Stimulated activated CD8-positive, alpha-beta memory T cell treated with anti-CD3 and anti-CD28 coated beads, Interleukin-4, amount 100 ng/mL, for 1 hour (primary cell): ENCODE measurements around the gene GRAMD1B.
"Not testable (repeated sequence)": the region's sequence is repeated elsewhere in the genome, so short reads cannot be mapped to it uniquely, and the experiment has no call there.

Source experiments
- DNase-seq, 2 donors: peaks; one replicate each; pipeline ENCODE4 v3.0.0-alpha.2; 2020; ENCODE audit warnings: low read depth in 2 of 2, low spot score in 1 of 2

The GRAMD1B gene

DNA sequence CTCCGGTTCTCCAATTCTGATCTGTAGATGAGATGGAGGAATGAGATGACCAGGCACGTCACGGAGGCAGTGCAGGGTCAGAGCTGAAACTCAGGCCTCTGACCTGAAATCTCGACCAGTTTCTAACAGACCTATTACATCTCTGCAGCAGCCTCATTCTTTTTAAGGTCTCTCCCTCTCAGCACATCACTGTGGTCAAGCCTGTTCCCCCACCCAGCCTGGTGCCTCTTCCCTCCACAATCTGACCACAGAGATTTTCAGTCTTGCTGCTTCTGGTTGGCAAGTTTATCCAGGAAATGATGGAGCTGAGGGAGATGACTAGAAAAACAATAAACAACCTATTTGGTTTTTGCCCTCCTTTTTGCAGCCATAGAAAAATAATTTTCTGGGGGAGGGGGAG is 9.5 kb downstream of the GRAMD1B start:
- DNase-seq = no peak

DNA sequence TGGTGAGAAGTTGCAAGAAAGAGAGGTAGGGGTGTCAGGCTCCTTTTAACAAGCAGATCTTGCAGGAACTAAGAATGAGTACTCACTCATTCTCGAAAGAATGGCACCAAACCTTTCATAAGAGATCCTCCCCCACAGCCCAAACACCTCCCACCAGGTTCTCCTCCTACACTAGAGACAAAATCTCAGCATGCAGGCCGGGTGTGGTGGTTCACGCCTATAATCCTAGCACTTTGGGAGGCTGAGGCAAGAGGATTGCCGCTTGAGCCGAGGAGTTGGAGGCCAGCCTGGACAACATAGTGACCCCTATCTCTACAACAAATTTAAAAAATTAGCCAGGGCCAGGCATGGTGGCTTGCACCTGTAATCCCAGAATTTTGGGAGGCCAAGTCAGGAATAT is 11.1 kb downstream of the GRAMD1B start:
- no peak for DNase-seq

GRCh38 chr11:123443851-123444623 is 14.0 kb downstream of the GRAMD1B start:
- DNase-seq = no peak

- DNase-seq = no peak
Measured at GRCh38 chr11:123448823-123449222, 18.8 kb downstream of the GRAMD1B start.

DNA sequence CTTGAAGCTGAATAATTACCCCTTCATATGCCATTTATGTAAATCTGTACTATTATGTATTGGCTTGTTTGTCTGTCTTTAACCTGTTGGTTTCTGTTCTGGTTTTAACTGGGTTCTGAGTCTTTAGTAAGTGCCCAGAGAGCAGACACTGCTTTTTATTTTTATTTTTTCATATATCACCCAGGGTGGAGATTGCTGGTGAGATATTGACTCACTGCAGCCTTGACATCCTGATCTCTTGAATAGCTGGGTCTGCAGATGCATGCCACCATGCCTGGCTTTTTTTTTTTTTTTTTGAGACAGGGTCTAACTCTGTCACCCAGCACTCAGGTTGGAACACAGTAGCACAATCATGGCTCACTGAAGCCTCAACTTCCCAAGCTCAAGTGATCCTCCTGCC is 19.4 kb downstream of the GRAMD1B start:
- no peak for DNase-seq

DNA sequence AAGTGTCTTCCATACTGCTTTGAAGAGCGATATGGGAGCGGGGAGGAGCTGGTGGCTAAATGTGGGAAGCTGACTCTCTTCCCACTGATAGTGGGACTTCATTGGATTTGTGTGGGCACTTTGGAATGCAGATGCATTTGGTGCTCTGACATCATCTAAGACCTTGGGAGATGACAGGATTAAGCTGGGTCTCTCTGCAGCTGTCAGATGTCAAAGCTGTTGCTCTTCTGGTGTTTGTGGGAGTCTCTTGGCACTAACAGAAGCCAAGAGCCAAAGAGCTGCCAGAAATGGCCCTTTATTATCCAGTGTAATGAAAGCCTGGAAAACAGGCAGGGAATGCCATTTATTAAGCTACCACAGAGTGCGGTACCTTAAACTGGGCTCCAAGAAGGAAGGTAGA is 20.6 kb downstream of the GRAMD1B start:
- DNase-seq = no peak

GRCh38 chr11:123451183-123451781 is 21.2 kb downstream of the GRAMD1B start:
- DNase-seq = no peak

- no peak for DNase-seq
Measured at GRCh38 chr11:123452794-123453193, 22.7 kb downstream of the GRAMD1B start.

DNA sequence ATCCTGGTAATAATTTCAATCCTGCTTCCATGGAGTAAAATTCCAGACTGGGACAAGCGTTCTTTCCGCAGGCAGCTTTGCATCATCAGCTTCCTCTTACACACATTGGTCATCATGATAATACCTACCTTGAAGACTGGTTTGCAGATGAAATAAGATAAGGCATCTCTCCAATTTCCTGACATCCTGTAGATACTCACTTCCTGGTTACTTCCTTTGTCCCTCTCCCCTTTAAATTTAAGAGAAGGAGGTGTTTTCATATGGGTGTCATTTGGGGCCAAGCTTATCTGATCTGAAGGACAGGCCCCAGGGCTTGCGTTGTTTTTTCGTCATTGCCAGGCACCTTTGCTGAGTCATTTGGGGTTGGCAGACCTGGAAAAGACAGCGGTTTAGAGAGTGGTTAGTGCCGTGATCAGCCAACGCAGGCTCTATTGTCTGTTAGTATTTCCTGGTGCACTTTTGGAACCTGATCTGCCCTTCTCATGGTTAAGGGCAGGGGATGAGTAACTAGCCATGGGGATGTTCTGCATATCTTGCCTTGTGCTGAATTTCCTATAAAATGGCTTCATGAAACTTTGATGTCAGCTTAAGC is 24.1 kb downstream of the GRAMD1B start:
- peak in 1 of 2 donors; percentile 9 for DNase-seq

- DNase-seq = no peak
Measured at GRCh38 chr11:123454796-123455195, 24.7 kb downstream of the GRAMD1B start.

DNA sequence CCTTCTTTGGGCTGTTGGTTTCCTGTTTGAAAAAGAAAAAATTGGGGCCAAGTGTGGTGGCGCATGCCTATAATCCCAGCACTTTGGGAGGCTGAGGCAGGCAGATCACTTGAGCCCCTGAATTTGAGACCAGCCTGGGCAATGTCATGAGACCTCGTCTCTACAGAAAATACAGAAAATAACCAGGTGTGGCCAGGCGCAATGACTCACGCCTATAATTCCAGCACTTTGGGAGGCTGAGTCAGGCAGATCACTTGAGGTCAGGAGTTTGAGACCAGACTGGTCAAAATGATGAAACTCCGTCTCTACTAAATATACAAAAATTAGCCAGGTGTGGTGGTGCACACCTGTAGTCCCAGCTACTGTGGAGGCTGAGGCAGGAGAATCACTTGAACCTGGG is 26.4 kb downstream of the GRAMD1B start:
- DNase-seq = not testable (repeated sequence)

- no peak for DNase-seq
Measured at GRCh38 chr11:123457187-123457770, 27.2 kb downstream of the GRAMD1B start.

DNA sequence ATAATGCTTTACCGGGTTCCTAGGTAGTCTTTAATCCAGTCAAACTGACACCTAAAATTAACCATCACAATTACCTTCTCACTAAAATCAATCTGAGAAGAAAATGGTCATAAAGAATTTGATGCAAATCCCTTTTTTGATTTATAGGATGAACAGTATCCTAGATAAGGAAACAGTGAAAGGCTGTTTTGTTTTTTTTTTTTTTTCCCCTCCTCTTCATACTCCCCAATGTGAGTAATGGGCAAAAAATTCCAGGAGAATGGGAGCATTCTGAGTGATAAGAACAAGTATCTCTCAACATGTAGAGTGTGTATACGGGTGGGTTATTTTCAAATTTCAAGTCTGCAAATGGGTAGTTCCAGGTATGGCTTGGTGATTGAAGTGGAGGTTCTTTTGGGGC is 28.4 kb downstream of the GRAMD1B start:
- DNase-seq = no peak

- no peak for DNase-seq
Measured at GRCh38 chr11:123460012-123460700, 30.1 kb downstream of the GRAMD1B start.

GRCh38 chr11:123461164-123461563 is 31.1 kb downstream of the GRAMD1B start:
- DNase-seq = no peak

DNA sequence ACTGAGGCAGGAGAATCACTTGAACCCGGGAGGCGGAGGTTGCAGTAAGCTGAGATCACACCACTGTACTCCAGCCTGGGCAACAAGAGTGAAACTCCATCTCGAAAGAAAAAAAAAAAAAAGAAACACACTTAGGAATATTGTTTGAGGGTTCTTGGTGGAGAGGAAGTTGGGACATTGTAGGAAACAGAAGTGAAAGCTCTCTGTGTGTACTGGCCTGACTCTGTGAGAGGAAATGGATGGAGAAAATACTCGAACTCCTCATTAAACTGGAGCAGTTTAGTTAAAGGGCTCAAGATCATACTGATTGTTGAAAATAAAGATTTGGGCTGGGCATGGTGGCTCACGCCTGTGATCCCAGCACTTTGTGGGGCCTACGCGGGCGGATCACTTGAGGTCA is 35.6 kb downstream of the GRAMD1B start:
- DNase-seq = not testable (repeated sequence)

DNA sequence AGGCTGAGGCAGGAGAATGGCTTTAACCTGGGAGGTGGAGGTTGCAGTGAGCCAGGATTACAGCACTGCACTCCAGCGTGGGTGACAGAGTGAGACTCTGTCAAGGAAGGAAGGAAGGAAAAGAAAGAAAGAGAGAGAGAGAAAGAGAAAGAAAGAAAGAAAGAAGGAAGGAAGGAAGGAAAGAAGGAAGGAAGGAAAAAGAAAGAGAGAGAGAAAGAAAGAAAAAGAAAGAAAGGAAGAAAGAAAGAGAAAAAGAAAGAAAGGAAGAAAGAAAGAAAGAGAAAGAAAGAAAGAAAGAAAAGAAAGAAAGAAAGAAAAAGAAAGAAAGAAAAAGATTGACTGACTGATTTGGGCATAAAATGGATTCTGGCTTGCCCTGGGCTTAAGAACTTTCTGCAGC is 36.1 kb downstream of the GRAMD1B start:
- not testable (repeated sequence) for DNase-seq

DNA sequence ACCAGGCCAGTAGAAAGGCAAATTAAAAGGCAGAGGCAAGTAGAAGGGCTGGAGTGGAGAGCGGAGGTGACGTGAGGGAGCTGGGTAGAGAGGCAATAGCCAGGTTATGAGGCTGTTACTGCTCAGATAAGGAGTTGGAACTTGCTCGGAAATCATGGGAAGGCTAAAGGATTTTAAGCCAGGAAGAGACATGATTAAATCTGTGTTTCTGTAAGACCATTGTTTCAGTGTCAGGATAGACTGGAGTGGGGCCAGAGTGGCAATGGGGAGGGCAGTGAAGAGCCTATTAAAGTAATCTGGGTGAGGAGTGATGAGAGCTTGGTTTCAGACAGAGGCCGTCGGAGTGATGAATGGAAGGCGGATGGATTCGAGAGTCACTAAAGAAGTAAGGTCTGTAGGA is 39.0 kb downstream of the GRAMD1B start:
- DNase-seq = no peak

- no peak for DNase-seq
Measured at GRCh38 chr11:123469586-123469985, 39.5 kb downstream of the GRAMD1B start.

GRCh38 chr11:123470842-123471241 is 40.8 kb downstream of the GRAMD1B start:
- DNase-seq = no peak

- no peak for DNase-seq
Measured at GRCh38 chr11:123472236-123472935, 42.3 kb downstream of the GRAMD1B start.
